Heart left ventricle (tissue), 13 donors: ENCODE results near the gene ANKRD63.

Source experiments
- POLR2A ChIP-seq, 2 donors: fragments of 450-650 bp; IDR thresholded peaks; one replicate each; pipeline ENCODE4 v1.6.1; 2017; ENCODE audit warnings: antibody characterized with exemption in 2 of 2, mild to moderate bottlenecking in 2 of 2, moderate library complexity in 2 of 2
- TF ChIP-seq, protein P1 (sequence below), 12 donors: fragments of 200-600 bp; sonication (generic) in 4 of 12; IDR thresholded peaks; one replicate each; pipeline versions ENCODE4 v1.5.0 to v1.8.0; 2018 to 2022; ENCODE audit warnings: antibody characterized with exemption in 12 of 12, mild to moderate bottlenecking in 5 of 12
- donor health status: ischemic (EF 13 %, LVEDD 7.1; RV severe dilation, severe dysfunction).
- donor health status: DM: no; HTN: yes; CAD: no.
- donor health status: DM: no; HTN: no; CAD: no.
- donor health status: ischemic (EF 25% LVEDD 6.9; RV normal size, moderate dysfunction).
- donor health status: ischemic (EF 25% LVEDD 5.7; RV mildly dilated, moderate dysfunction).
- donor health status: ischemic (EF 35%, LVEDD 5.7; RV mildly dilated, moderate dysfunction).
- donor health status: nonischemic (EF 11% LVEDD 7.7; RV severe dilation, severe dysfunction).
- donor health status: DM: yes; HTN: yes; CAD: no.
- donor health status: PGD.
- donor health status: ischemic (EF 29% LVEDD 5.4; RV normal size, mild dysfunction).
- donor health status: nonischemic (EF 23%, LVEDD 6.1; RV moderate dilation, normal function).

DNA sequence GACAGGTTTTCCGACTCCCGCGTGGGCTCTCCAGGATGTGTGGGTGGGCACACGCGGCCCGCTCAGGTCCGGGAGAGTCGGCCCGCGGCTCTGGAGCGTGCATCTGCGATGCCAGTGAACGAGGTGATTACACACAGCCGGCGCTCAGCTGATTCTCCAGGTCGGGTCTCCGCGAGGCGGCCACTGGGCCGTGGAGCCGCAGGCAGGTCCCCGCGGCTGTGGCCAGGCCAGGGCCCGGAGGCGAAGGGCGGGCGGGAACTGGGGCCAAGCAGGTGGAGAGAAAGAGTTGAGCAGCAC lies 30.8 kb downstream of the ANKRD63 start:
- no peak for TF ChIP-seq POLR2A (IDR thresholded peaks at IDR 0.05)
- TF ChIP-seq, protein P1, sequence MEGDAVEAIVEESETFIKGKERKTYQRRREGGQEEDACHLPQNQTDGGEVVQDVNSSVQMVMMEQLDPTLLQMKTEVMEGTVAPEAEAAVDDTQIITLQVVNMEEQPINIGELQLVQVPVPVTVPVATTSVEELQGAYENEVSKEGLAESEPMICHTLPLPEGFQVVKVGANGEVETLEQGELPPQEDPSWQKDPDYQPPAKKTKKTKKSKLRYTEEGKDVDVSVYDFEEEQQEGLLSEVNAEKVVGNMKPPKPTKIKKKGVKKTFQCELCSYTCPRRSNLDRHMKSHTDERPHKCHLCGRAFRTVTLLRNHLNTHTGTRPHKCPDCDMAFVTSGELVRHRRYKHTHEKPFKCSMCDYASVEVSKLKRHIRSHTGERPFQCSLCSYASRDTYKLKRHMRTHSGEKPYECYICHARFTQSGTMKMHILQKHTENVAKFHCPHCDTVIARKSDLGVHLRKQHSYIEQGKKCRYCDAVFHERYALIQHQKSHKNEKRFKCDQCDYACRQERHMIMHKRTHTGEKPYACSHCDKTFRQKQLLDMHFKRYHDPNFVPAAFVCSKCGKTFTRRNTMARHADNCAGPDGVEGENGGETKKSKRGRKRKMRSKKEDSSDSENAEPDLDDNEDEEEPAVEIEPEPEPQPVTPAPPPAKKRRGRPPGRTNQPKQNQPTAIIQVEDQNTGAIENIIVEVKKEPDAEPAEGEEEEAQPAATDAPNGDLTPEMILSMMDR (IDR thresholded peaks at IDR 0.05) = no peak
